HG03521 (cell line): ENCODE data around the gene TRIP12.
"Not testable (repeated sequence)": the region's sequence is repeated elsewhere in the genome, so short reads cannot be mapped to it uniquely, and the experiment has no call there.

ENCODE experiments used
- ATAC-seq: cut with Tn5 transposase; IDR thresholded peaks from one replicate; pipeline ENCODE4 v1.9.1; 2021; ENCODE audit warnings: mild to moderate bottlenecking, moderate library complexity; ENCODE audit not compliant: unreplicated experiment

Gene TRIP12

DNA sequence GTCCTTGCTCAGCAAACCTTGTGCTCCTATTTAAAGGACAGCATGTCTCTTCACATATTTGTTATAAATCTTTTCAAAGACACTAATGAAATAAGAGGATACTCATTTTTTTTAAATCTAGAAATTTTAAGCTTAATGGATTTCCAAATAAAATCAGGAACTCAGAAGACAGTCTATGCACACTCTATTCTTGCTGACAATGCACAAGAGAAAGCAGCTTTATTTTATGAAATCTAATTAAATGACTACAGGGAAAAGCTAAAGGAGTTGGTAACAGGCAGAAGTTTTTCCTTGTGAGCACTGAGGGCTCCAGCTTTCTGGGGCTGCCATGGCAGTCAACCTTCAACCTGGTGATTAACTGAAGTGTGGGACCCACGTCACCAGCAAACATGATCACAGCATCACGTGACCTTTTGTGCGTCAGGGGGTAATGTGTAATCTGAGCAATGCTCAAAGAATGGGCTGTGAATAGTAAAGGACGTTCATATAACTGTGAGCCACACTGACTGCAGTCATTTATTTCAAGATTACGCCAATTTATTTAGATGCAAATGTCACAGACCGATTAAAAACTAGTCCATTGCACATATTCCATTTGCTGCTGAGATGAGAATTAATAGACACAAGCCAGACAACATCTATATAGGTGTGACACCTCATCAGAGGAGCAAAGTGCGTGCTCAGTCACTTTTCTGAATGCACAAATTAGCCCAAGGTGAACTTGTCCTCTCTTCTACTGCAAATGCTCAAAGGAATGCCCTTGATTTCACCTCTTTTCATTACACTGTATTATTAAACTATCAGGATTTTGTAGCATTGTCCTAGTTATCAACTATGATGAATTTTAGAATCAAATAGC is 195.9 kb downstream of the TRIP12 start:
- no peak for ATAC-seq

DNA sequence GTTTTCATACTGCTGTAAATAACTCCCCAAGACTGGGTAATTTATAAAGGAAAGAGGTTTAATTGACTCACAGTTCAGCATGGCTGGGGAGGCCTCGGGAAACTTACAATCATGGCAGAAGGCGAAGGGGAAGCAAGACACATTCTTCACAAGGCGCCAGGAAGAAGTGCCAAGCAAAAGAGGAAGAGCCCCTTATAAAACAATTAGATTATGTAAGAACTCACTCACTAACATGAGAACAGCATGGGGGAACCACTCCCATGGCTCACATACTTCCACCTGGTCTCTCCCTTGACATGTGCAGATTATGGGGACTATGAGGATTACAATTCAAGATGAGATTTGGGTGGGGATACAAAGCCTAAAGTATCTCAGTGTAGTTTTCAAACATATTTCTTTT is 198.6 kb downstream of the TRIP12 start:
- not testable (repeated sequence) for ATAC-seq

DNA sequence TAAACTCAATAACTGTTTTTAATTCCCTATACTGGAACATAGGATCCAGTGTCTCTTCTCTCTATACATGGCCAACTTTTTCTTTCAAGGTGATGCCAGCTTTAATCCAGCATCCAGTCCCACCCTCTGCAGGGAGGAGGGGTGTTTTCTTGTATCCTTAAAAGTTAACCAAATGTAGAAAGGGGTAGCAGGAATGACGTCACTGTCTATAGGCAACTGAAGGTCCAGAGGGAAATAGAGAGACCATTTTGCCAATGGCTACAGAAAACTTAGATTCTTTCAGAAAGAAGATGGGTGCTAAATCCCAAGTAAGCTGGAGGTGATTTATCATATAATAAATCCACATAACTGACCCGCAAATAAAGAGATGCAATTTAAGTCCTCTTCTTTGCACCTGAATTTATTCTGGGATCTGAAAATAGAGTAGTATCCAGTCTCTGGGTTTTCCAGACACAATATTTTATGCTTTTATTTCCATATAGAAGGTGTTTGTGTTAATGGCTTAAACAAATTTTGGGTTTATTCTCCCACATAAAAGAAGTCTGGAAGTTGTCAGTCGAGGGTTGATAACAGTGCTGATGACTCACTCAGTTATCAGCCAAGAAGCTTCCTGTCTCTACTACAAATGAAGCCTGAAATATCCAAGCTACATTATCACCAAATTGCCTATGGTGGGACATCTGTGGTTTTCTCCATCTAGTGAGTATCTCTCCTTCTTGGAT is 201.7 kb downstream of the TRIP12 start:
- no peak for ATAC-seq

DNA sequence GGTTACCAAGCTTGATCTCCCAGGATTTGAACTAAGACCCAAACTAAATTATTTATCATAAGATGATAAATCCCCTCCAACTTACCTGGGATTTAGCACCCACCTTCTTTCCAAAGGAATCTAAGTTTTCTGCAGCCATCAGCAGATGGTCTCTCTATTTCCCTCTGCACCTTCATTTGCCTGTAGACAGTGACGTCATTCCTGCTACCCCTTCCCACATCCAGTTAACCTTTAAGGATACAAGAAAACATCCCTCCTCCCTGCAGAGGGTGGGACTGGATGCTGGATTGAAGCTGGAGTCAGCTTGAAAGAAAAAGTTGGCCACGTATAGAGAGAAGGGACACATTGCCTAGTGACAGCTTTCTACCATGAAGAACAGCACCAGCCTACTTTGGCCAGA is 203.8 kb downstream of the TRIP12 start:
- ATAC-seq: no peak

DNA sequence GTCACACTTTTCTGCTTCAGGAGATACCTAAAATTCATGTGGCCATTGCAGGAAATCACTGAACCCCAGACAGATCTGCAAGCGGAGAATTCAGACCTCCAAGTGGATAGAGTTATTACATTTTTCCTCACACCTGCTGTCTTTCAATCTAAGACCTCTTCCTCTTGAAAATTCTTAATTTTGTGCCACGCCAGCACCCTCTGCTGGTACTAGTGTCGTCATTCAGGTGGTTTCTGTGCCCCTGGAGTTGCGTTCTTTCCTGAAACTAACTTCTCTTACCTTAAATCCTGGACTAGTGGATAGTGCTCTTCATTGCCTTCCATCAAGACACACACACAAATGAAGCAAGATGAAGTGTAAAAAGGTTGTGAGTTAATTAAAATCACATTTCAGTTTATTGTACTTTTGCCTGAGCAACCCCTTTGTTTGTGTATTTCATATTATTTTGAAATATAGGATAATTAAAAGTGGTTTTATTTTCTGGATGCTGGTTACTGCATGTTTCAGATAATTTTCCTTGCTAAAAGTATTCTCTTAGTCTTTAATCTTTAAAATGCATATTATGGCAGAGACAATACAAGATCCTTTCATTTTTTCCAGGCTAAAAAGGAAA is 205.8 kb downstream of the TRIP12 start:
- no peak for ATAC-seq

DNA sequence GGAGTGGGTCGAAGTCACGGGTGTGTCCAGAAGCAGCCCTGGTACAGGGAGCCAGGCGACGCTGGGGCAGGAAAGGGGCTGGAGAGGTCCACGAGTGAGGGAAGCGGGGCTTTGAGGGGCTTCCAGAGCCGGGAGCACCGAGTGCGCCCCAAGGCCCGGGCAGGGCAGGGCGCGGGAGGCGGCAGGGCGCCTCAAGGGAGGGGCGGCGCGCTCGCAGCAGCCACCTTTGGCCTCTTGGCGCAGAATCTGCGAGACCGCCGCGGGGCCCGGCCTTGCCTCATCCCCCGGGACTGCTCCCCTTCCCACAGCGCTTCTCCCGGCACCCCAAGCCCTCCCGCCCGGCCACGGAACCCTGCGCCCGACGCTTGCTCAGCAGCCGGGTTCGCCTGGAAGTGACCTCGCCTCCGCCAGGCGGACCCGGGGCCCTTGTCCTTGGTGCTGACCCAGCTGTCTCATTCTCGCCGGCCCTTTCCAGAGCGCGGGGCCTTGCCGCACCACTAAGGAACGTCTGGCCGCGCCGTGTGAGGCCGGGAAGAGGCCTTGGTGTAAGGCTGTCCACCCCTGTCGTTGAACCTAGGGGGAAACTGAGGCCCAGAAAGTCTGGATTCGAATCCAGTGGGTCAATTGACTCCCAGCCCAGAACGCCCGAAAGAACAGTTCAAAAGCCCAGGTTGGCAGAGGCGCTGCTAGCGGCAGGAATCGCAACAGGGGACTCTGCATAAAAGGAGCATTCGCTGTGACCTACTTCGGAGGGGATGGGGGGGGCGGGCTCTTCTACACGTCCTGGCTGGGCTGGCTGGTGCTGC is 206.9 kb downstream of the TRIP12 start:
- ATAC-seq: peak; percentile 41

DNA sequence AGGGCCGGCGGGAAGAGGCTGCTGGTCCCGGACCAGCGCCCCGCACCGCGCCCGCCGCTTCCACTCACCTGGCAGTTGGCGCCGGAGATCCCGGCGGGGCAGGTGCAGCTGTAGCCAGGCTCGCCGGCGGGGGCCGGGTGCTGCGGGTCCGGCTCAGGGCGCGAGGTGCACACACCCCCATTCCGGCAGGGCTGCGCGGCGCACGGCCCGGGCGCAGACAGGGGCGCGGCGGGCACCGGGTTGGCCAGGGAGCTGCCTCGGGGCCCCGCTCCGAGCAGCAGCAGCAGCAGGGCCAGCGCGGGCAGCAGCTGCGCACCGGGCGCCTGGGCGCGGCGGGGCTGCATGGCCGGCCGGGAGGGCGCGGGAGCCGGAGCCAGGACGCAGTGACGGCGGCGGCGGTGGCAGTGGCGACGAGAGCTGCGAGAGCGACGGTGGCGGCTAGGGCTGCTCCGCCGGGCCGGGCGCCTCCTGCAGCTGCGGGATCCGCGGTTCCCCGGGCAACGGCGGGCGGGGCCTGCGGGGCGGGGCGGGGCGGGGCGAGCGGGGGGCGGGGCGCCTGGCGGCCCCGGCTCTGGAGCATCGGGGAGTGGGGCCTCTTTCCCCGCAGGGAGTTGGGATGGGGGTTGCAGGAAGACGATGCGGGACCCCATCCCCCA is 207.6 kb downstream of the TRIP12 start, which contains the start of gene DNER:
TSS of gene DNER (minus strand) at position 476 of the 656 bp plus-strand sequence. CDS start at position 344, 132 bp downstream.
- peak; percentile 81 for ATAC-seq
